NCI-H146 treated with DMSO at 0.1 percent for 48 hours (cell line): ENCODE measurements around the gene GBF1.

Source experiments
- DNase-seq: peaks from one replicate; lab custom pipeline; 2025; ENCODE audit not compliant: unreplicated experiment; lab: John Stamatoyannopoulos, UW

The GBF1 gene

DNA sequence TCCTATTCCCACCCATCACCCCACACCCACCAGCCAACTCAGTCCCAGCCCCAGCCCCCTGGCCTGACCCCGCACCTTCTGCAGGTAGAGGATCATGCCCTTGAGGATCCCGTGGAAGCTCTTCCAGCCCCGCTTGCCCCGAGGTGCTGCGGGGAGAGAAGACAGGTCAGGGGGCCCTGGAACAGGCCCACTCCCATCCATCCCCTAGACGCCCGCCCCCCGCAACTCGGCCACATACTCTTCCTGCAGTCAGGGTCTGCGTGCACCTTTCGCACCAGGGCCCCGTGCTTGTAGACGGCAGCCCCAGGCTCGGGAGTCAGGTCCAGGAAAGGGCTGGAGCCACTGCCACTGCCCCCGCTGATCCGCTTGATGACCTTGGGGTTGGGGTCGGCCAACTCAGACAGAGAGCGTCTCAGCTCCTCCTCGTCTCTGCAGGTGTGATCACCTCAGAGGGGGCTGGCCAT is 159.8 kb downstream of the GBF1 start:
- no peak for DNase-seq

DNA sequence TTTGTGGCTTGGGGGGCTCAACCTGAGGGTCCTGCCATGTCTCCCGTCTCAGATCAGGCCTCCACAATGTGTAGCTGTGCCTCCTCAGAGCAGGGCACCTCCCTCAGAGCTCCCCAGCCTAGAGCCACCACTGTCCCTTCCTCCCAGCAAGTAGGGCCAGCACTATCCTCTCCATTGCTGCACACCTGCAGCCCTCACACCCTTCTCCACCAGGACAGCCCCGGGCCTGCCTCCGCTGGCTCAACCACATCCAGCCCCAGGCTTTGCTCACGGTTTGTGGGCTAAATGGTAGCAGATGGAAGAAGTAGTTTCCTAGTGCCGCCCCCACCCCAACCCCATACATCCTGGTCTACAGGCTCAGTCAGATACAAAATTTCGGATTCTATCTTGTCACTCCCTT is 160.3 kb downstream of the GBF1 start:
- DNase-seq: no peak

DNA sequence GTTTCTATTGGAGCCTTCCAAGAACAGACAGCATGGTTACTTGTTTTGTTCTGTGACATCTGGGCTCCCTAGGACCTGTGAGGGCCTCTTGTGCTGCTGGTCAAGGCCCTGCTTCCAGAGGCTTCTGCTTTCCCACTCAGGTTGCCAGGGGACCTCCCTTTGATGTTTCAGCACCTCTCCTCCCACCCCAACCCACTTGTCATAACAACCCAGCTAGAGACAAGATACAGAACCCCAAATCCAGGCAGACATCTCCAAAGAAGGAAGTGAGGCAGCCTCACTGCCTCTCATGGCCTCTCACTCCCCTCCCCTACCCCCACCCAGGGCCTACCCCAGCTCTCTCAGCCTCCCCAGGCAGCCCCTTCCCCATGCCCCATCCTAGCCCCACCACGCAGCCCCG is 161.5 kb downstream of the GBF1 start:
- no peak for DNase-seq

DNA sequence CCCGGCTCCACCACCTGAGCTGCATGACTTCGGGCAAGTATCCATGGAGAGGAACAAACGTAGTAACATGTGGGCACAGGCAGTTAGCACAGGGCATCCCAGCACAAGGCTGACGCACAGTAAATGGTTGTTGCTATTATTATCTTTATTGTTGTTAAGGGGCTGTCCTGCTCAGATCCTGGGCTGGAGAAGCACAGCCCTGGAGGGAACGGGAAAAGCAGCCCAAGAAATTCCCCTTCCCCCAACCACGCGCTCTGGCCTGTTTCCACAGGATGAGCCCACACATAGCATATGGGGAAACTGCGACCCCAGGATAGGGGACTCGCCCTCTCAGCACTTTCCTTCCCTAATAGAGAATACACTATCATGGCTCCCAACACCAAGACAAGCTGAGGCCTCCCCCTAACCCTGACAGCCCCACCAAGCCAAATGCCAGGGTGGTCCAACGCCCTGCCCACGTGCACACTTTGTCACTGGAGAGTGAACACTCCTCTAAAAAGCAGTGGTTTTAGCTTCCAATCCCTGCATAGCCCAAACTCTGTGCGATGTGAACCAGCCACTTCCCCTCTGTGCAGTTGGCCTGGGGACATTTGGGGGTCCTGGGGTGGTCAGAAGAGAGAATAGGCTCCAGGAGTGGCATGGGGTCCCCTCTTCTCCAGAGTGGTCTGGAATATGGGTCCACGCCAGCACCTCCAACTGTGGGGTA is 162.2 kb downstream of the GBF1 start:
- no peak for DNase-seq

DNA sequence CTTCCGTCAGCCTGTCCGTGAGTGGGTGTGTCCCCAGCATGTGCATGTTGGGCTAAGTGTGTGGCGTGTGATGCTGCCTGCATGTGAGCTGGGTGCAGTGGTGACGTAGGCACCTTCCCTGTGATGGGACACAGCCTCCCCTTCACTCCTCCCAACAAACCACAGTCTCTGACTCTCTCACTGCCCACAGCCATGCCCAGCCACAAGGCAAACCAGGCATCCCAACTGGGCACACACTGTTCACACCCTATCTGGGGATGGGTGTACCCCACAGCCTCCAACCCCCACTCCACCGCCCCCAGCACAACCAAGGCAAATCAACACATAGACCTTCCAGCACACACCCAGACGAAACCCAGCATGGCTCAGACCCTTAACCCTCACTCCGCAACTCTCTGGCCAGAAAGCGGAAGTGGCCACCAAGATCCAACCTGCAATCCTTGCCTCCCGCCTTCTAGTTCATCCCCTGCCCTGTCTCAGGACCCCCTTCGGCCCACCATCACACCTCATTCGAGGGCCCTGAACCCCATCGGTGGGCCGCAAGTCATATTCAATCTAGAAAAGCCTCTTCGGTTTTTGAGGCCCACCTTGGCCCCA is 162.9 kb downstream of the GBF1 start:
- DNase-seq: no peak

DNA sequence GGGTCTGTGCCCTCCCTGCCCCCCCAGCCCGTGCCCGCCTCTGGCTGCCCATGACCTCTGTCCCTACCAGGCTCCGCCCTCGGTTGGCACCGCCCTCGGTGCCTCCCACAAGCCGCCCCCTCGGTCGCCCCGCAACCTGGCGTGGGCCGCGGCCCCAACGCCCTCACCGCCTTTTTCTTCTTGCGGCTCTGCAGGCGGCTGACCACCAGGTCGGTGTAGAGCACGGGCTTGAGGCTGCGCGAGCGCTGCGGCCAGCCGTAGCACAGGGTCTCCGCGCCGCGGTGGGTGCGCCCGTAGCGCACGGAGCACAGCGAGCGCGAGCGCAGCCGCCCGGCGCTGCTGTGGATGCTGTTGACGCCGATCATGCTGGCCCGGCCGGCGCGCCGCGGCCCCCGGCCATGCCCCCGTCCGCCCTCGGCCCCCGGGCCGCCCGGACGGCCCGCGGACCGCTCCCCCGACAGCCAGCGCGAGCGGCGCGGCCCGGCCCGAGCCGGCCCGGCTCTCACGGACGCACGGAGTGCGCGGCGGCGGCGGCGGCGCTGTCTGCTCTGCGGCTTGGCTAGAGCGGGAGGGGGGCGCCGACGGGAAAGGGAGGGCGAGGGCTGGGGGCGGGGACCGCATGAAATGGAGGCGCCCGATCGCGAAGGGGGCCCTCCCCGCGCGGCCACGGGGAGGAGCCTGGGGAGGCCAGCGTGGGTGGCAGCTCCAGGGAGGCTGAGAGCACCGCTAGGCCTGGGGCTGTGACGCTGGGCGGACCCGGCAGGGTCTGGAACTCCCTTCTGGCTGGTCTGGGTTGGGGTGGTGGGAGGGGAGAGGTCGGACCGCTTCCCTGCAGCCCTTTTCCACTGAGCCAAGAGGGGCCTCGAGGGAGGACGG is 163.6 kb downstream of the GBF1 start:
- peak; percentile 37 for DNase-seq

DNA sequence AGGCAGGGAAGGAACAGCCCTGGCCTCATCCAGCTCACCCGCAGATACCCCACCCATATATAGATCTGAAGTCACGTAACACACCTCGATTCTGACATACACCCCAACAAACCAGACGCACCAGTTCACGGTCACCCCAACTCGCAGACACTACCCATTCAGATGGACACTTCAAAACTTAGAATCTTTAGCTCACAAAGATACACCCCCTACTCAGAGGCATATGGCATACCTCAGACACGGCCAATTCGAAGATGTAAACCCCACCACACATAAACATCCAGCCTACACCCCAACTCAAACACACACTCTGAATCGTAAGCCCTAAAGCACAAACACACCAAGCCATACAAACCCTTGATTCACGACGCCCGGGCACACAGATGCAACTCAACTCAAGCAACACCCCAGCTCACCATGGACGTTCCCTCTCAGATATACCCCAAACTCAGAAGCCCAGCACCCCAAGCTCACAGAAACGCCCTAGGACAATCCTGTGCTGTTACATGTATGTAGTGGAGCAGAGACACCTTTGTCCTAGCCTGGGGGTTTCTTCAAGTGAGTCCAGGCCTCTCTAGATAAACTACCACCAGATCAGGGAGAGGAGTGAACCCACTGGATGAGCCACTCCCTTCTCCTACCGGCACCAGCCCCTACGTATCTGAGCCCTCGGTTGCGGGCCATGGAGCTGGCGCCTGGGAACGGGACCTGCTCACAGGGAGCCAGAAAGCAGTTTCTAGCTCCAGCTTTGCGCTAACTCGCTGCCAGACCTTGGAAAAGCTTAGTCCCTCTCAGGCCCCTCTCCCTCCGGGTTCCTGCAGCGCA is 164.5 kb downstream of the GBF1 start:
- no peak for DNase-seq

DNA sequence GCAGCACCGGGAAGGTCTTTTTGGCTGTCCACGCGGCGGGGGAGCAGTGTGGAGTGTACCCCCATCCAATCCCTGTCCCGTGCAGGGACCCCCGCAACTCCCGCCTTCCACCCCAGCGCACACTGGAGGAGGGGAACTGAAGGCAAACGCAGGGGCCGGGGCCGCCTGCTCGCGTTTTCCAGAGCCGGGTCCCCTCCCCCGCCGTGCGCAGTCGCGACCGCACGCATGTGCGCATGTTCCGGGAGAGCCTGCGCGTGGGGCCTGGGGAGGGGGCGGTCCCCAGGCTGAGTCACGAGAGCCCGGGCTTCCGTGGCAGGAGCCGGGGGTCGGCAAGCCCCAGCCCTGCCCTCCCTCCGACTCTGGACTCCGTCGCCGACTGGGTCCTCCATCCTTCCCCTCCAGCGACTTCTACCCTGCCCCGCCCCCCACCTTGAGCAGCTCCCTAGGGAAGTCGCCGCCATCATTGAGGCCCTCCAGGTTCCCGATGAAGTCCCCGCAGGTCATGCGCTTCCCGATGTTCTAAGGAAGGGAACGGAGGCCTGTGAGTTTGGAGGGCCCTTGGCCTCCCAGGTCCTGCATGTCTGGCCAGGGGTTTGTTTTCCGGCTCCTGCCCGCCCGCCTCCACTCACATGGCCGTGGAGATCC is 165.2 kb downstream of the GBF1 start:
- no peak for DNase-seq

DNA sequence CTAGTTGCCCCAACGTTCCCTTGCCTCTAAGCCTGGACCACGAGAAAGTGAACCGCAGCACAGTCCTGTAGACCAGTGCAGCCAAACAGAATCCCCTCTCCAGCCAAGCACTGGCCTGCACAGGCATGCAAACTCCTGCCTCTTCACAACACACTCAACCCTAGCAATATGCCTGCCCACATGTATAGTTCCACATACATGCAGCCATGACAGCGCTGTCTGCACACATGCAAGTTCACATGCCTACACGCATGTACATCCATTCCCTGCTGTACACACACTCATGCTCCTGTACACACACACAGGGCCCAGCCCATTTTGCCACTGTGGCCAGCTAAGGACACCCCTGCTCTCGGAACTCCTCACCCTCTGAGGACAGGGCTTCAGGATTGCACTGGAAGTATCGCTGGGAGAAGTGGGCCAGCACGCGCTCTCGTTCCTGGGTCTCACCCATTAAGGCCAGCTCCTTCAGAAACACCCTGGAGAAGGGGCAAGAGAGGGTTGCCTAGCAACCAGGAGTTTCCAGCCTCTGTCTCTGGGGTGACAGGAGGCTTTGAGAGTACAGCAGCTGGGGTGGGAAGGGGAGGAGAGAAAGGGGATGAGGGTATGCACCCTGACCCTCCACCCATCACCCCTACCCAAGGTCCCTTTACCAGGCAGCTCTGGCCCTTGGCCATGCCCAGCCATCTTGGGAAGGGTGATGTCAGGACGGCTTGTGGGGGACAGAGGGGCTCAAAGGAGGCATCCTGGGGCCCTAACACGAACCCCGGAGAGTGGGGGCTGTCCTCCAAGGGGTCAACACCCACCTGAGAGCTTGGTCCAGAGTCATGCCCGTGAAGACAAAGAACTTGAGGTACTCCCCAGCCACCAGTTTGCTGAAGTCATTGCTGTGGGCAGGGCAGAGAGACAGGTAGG is 166.3 kb downstream of the GBF1 start:
- DNase-seq: no peak

DNA sequence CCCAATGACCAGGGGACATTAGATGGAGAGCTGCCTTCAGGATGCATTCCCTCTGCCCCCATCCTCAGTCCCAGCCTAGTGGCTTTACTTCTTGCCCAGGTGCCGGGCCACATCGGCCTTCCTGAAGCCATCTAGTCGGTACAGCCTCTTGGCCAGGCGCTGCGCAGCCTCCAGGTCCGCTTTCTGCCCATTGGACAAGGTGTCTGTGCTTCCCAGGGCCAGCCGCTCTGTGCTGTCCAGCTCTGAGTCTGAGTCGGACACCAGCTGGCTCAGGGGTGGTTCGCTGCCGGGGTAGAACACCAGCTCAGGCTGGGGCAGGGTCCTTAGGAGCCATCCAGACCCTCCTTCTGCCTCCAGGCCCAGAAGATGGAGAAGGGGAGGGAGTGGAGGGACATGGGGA is 167.0 kb downstream of the GBF1 start:
- DNase-seq: no peak

DNA sequence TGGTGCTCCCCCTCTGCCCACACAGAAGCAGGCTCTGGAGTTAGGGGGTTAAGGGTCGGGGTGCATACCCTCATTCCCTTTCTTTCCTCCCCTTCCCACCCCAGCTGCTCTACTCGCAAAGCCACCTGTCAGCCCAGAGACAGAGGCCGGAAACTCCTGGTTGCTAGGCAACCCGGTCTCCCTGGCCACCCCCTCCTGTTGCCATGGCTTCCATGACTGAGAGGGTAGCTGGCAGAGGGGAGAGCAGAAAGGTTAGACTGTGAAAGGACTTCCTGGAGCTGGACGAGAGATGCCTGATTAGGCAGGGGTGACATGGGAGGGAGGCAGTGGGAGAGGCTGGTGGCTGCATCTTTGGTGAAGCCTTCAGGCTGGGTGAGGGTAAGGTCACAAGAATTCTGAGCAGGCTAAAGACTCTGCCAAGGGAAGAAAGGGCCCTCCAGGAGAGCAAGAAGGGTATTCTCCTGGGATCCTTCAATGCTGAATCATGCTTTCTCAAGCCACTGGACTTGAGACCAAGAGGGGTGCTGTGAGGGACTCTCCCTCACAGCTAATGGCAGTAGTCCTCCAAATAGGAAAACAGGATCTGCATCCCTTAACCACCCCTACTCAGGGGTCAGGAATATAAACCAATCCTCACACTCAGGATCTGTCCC is 167.8 kb downstream of the GBF1 start:
- DNase-seq: peak; percentile 73

DNA sequence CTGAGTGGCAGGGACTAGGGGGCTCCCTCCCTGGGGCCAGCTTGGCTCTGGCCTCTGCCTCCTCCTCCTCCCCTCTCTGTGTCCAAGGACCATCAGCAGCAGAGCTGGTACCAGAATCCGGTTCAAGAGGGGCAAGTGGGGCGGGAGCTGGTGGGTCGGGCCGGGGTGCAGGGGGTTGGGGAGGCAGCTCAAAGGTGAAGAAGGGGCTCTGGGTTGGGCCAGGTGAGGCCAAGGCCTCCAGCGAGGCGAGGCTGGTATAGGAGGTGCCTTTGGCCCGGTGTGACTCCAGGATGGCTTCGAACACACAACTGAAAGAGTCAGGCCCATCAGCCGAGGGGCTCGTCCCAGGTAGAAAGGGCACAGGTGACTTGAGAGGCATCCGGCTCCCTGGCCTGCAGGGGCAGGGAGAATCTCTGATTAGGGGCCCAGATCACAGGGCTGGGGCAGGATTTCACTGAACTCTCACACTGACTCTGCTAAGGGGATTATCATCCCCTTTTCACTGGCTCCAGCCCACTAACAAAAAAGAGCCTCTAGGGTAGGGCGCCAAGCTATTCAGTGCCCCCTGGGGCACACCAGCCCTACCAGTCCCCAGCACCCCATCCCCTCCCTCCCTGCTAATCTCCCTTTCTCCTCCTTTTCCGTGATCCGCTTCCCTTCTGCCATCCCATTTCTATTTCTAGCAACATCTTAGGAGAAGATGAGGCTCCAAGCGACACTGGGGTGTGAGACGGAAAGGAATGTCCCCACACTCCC is 168.7 kb downstream of the GBF1 start:
- no peak for DNase-seq

DNA sequence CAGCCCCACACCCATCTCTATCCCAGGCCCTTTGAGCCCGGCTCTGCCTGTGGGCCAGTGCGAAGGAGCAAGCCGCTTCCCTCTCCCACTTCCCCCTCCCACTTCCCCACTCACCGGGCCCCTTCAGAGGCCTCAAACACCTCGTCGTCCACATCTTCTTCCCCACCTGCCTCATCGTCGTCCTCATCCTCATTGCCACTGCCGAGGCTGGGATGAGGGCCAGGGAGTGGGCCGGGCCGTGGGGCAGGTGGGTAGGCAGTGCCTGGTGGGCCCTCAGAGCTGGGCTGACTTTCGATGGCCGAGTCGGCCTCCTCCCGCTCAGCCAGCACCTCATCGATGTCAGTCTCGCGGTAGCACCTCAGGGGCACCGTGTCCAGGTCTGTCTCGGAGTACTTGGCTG is 169.4 kb downstream of the GBF1 start:
- no peak for DNase-seq

DNA sequence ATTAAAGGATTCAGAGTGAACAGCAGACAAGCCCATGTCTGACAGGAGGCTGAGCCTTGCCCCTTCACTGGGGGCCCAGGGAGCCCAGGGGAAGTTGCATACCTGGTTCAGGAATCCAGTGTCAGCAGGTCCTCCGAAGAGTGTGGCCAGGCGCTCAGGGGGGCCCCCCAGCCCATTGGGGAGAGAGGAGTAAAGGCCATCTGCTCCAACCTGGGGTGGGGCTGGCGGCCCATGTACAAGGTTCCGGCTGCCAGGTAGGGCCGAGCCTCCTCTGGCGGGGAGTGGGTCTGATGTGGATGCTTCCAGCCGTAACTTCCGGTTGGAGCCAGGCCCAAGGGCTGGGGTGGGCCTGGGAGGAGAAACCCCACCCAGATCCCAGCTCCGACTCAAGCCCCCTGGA is 171.0 kb downstream of the GBF1 start:
- no peak for DNase-seq

DNA sequence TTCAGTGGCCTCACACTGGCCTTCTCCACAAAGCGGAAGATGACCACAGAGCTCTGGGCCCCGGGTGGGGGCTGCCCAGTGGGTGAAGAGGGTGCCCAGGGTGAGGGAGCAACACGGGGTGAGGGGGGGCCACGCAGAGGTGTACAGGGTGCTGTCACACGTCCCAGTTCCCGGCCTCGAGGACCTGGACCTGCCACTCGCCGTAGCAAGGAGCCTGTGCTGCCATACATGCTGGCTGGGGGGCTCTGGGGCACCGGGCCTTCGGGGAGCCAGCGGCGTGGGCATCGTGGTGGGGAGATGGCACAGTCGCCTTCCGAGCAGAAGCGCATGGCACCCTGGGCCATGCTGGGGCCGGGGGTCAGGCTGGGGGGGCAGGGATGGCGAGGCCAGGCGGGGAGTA is 171.4 kb downstream of the GBF1 start:
- DNase-seq: no peak

DNA sequence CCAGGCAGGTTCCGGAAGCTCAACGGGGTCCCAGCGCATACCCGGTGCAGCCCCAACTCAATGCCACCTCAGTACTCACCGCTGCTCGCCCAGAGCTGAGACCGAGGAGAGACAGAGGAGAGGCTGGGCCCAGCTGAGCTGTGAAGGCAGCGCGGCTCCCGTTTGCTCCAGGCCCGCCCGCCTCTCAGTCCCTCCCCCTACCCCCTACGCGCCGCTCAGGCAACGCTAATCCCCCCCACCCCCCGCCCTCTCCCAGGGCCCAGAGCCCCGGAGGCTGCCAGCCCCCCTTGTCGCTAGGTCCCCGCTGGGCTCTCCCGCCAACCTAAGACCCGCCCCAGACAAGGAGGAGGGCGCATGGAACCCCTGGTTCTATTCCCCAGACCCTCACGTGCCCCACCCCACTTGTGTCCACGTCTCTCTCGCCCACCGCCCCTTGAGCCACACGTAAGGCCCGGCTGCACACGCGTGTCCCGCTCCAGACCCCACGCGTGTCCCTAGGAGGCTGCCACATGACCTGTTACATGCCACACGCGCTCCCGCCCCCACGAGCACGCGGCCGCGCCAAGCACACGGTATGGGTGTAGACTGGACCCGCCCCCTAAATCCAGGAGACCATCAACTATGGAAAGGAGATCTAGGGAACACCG is 173.4 kb downstream of the GBF1 start, which contains the start of gene PSD:
TSS of gene PSD (minus strand) at position 164 of the 647 bp plus-strand sequence. CDS start 1,747 bp downstream, outside the sequence.
- DNase-seq: peak; percentile 81

DNA sequence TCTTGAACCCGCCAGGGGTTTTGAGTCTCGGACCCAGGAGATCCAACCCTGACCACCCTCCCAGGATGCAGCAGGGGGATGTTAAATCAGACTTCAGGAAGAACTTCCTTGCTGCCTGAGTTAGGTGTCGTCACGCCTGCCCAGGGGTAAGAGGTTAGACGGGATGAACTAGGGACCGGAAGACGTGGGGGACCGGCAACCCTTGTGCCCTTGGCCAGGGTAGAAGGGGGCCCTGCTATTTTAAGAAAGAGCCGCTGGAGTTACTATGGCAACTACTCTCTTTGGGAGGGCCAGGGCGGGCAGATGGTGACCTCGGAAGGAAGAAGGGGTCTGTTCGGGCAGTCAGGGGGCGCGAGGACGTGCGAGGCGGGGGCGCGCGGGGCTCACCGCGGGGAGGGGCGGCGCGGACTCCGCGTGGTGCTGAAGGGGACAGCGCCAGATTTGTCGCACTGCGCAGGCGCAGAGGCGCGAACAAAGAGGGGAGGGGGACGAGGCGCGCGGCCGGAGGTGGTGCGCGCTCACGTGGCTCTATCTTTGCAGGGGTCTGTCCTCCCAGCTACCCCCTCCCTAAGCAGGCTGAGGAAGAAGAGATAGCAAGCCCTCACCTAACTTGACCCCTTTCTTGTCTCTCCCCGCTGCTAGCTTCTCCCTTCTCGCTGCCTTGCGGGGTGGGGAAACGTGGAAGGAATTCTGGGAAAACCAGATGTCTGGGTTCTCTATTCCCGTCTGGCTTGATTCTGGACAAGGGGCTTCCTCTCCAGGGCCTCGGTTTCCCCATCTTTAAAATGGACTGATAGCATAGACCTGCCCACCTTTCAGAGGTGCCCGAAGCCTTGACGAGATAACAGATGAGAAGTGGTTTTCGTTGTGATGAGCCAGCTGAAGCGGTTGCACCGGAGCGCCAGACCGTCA is 174.2 kb downstream of the GBF1 start:
- DNase-seq: peak; percentile 81
